Mesenchymal stem cell (in vitro differentiated cells and primary cell): ENCODE results near the gene ZSCAN22. TPM values are rescaled to one million over a fixed set of nuclear protein-coding genes. Genes with fewer than 3 reads are reported as not detected.

Experiments
- DNase-seq: peaks from one replicate; pipeline ENCODE4 v3.0.0-alpha.2; 2013
- H2AFZ ChIP-seq: one replicate; pipeline ENCODE4 v1.6.1; 2013; ENCODE audit warnings: low read depth, mild to moderate bottlenecking, control low read depth, inconsistent platforms, low read length, moderate library complexity
- H2AK5ac ChIP-seq: 2 replicates; pipeline ENCODE4 v1.6.1; 2013; ENCODE audit warnings: low read length, moderate library complexity, mild to moderate bottlenecking, inconsistent platforms; ENCODE audit not compliant: severe bottlenecking
- H2BK120ac ChIP-seq: one replicate; pipeline ENCODE4 v1.6.1; 2013; ENCODE audit warnings: low read depth, mild to moderate bottlenecking, inconsistent platforms, low read length, moderate library complexity
- H2BK12ac ChIP-seq, 2 experiments: one replicate each; pipeline ENCODE4 v1.6.1; 2013; ENCODE audit warnings: inconsistent platforms in 2 of 2, low read length in 2 of 2, mild to moderate bottlenecking in 2 of 2, moderate library complexity in 2 of 2, control low read depth in 1 of 2
- H2BK15ac ChIP-seq: one replicate; pipeline ENCODE4 v1.6.1; 2013; ENCODE audit warnings: mild to moderate bottlenecking, low read depth, inconsistent platforms; ENCODE audit not compliant: poor library complexity, severe bottlenecking
- H2BK5ac ChIP-seq: 2 replicates; pipeline ENCODE4 v1.6.1; 2013; ENCODE audit warnings: low read depth, mild to moderate bottlenecking, low read length, control low read depth, inconsistent platforms; ENCODE audit not compliant: poor library complexity, severe bottlenecking
- H3K14ac ChIP-seq, 2 experiments: one replicate each; pipeline ENCODE4 v1.6.1; 2013; ENCODE audit warnings: inconsistent platforms in 2 of 2, low read length in 2 of 2, control low read depth in 1 of 2, mild to moderate bottlenecking in 1 of 2, moderate library complexity in 1 of 2
- H3K18ac ChIP-seq, 2 experiments: one replicate each; pipeline ENCODE4 v1.6.1; 2013; ENCODE audit warnings: inconsistent platforms in 2 of 2, low read length in 2 of 2, control low read depth in 1 of 2, low read depth in 1 of 2, mild to moderate bottlenecking in 1 of 2
- H3K23ac ChIP-seq, 2 experiments: one replicate each; pipeline ENCODE4 v1.6.1; 2013; ENCODE audit warnings: inconsistent platforms in 2 of 2, low read length in 2 of 2, mild to moderate bottlenecking in 2 of 2, moderate library complexity in 2 of 2, control low read depth in 1 of 2
- H3K27ac ChIP-seq: 2 replicates; pipeline ENCODE4 v1.5.1; 2013; ENCODE audit warnings: mild to moderate bottlenecking, moderate library complexity, low read length, control low read depth, inconsistent platforms; ENCODE audit not compliant: poor library complexity, severe bottlenecking
- H3K27me3 ChIP-seq, 2 experiments: 2 replicates each; pipeline versions ENCODE4 v1.6.1 to v1.7.0; 2013; ENCODE audit warnings: low read length in 2 of 2, mild to moderate bottlenecking in 2 of 2, moderate library complexity in 2 of 2, control low read depth in 1 of 2, inconsistent platforms in 1 of 2; ENCODE audit not compliant: control insufficient read depth in 1 of 2, insufficient read depth in 1 of 2
- H3K36me3 ChIP-seq, 2 experiments: 2 replicates each; pipeline versions ENCODE4 v1.6.1 to v1.7.0; 2013; ENCODE audit warnings: low read length in 2 of 2, control low read depth in 1 of 2, inconsistent platforms in 1 of 2, low read depth in 1 of 2, mild to moderate bottlenecking in 1 of 2; ENCODE audit not compliant: insufficient read depth in 2 of 2, control insufficient read depth in 1 of 2
- H3K4ac ChIP-seq, 2 experiments: one replicate each; pipeline ENCODE4 v1.6.1; 2013; ENCODE audit warnings: inconsistent platforms in 2 of 2, low read length in 2 of 2, mild to moderate bottlenecking in 2 of 2, moderate library complexity in 2 of 2, control low read depth in 1 of 2, low read depth in 1 of 2
- H3K4me1 ChIP-seq: 2 replicates; pipeline ENCODE4 v1.6.1; 2013; ENCODE audit warnings: low read depth, low read length, control low read depth; ENCODE audit not compliant: control insufficient read depth, insufficient read depth
- H3K4me2 ChIP-seq: 2 replicates; pipeline ENCODE4 v1.6.1; 2013; ENCODE audit warnings: low read length, mild to moderate bottlenecking, inconsistent platforms; ENCODE audit not compliant: poor library complexity, severe bottlenecking
- H3K4me3 ChIP-seq, 2 experiments: 2 replicates each; pipeline versions ENCODE4 v1.5.1 to v1.7.0; 2013; ENCODE audit warnings: low read length in 2 of 2, mild to moderate bottlenecking in 2 of 2, control low read depth in 1 of 2, low read depth in 1 of 2; ENCODE audit not compliant: insufficient read depth in 1 of 2
- H3K79me1 ChIP-seq: replicated peaks from 2 replicates; pipeline ENCODE4 v1.6.1; 2013; ENCODE audit warnings: mild to moderate bottlenecking, control low read depth, low read length, inconsistent platforms; ENCODE audit not compliant: poor library complexity, severe bottlenecking
- H3K9ac ChIP-seq: 2 replicates; pipeline ENCODE4 v1.7.0; 2013; ENCODE audit warnings: mild to moderate bottlenecking, low read length, moderate library complexity
- H3K9me3 ChIP-seq: 2 replicates; pipeline ENCODE4 v1.7.0; 2013; ENCODE audit warnings: mild to moderate bottlenecking, low read length; ENCODE audit not compliant: control insufficient read depth
- H4K8ac ChIP-seq: one replicate; pipeline ENCODE4 v1.6.1; 2013; ENCODE audit warnings: inconsistent platforms, mild to moderate bottlenecking, low read length, moderate library complexity
- H4K91ac ChIP-seq: one replicate; pipeline ENCODE4 v1.6.1; 2013; ENCODE audit warnings: mild to moderate bottlenecking, low read length, inconsistent platforms
- WGBS: methylation state at CpG from one replicate; pipeline ENCODE4 v1.1.7; 2013; ENCODE audit warnings: mixed read lengths; 5-methylcytosine and 5-hydroxymethylcytosine counted together
- polyA plus RNA-seq, 2 experiments: library from polyadenylated mRNA; stranded (reverse); fragments of 200-250 nt; gene quantifications; one replicate each; pipeline ENCODE4 v1.2.3, GENCODE V29; 2013

ZSCAN22 gene
- 1.4 TPM for polyA plus RNA-seq (2013, experiment 1 of 2)
- polyA plus RNA-seq (2013, experiment 2 of 2), result 1.4 TPM

GRCh38 chr19:58326914-58327726, at the start of gene ZSCAN22:
TSS of gene ZSCAN22 (plus strand) at chr19:58326994. CDS start at chr19:58334803, 7,809 bp downstream.
- Histone ChIP-seq H3K18ac (peak within 1 kb of the TSS; percentile 96 to 97), H2BK120ac (peak within 1 kb of the TSS; percentile 71), H2AK5ac (no peak within 1 kb of the TSS), H3K4me1 (peaks cover 21% of the 10 kb centered on the region), H2AFZ (peak within 1 kb of the TSS; percentile 83), H3K9ac (peak within 1 kb of the TSS; percentile 93), H3K27ac (peak within 1 kb of the TSS; percentile 89), H3K36me3 (peaks cover 5 to 15% of the 10 kb centered on the region in 2 experiments), H3K9me3 (no peaks in the 10 kb centered on the region), H2BK12ac (peak within 1 kb of the TSS; percentile 23 to 45), H4K91ac (peak within 1 kb of the TSS; percentile 98), H3K4me2 (peak within 1 kb of the TSS; percentile 93), H4K8ac (peak within 1 kb of the TSS; percentile 97), H3K23ac (peak within 1 kb of the TSS in 1 of 2 experiments; percentile 85), H3K14ac (peak within 1 kb of the TSS in 1 of 2 experiments; percentile 91), H2BK15ac (peak within 1 kb of the TSS; percentile 88), H3K27me3 (no peaks in the 10 kb centered on the region), H3K4ac (peak within 1 kb of the TSS; percentile 83 to 85), H2BK5ac (no peak within 1 kb of the TSS), H3K79me1 (peaks cover 38% of the 10 kb centered on the region), H3K4me3 (peak within 1 kb of the TSS; percentile 97 to 99)
- peak; percentile 98 for DNase-seq
- WGBS, result under 1% methylated on average over 58 of the region's 62 CpGs

- Histone ChIP-seq H2BK5ac (no peak overlapping the region), H3K4me2 (no peak overlapping the region), H3K9me3 (peaks cover 40% of the 10 kb centered on the region), H2BK15ac (no peak overlapping the region), H3K18ac (no peak overlapping the region), H3K4me3 (peak overlapping the region in 1 of 2 experiments; percentile 97), H3K79me1 (peaks cover 11% of the 10 kb centered on the region), H2BK12ac (no peak overlapping the region), H3K9ac (no peak overlapping the region), H4K91ac (no peak overlapping the region), H2AK5ac (no peak overlapping the region), H3K4me1 (peaks cover 6% of the 10 kb centered on the region), H2AFZ (no peak overlapping the region), H2BK120ac (no peak overlapping the region), H3K4ac (no peak overlapping the region), H3K36me3 (peaks cover 40 to 43% of the 10 kb centered on the region in 2 experiments), H3K27me3 (no peaks in the 10 kb centered on the region), H3K23ac (no peak overlapping the region), H3K14ac (no peak overlapping the region), H3K27ac (no peak overlapping the region), H4K8ac (no peak overlapping the region)
- no peak for DNase-seq
- WGBS, result 100% methylated on average over 7 of the region's 7 CpGs
These were observed 49.6 kb upstream of the ZSCAN22 start for GRCh38 chr19:58277197-58277596.

- Histone ChIP-seq H2BK5ac (peak overlapping the region; percentile 79), H4K91ac (no peak overlapping the region), H2BK120ac (no peak overlapping the region), H2AFZ (peak overlapping the region; percentile 47), H4K8ac (peak overlapping the region; percentile 21), H3K9me3 (peaks cover 36% of the 10 kb centered on the region), H3K18ac (peak overlapping the region; percentile 69 to 78), H2BK15ac (no peak overlapping the region), H3K9ac (peak overlapping the region; percentile 98), H3K4me3 (peak overlapping the region; percentile 64 to 97), H3K27me3 (no peaks in the 10 kb centered on the region), H3K4me1 (peaks cover 6% of the 10 kb centered on the region), H3K79me1 (peaks cover 11% of the 10 kb centered on the region), H3K27ac (peak overlapping the region; percentile 94), H3K4ac (peak overlapping the region in 1 of 2 experiments; percentile 87), H2AK5ac (no peak overlapping the region), H2BK12ac (no peak overlapping the region), H3K23ac (no peak overlapping the region), H3K36me3 (peaks cover 38 to 41% of the 10 kb centered on the region in 2 experiments), H3K14ac (peak overlapping the region in 1 of 2 experiments; percentile 85), H3K4me2 (peak overlapping the region; percentile 67)
- 37% methylated on average over 19 of the region's 25 CpGs for WGBS
- no peak for DNase-seq
These were observed 48.9 kb upstream of the ZSCAN22 start for GRCh38 chr19:58277748-58278540.
